ENCODE measurements around the gene PDLIM7. TPM values are rescaled to one million over a fixed set of nuclear protein-coding genes. Genes with fewer than 3 reads are reported as not detected.
A peak's percentile ranks its signal among the peaks of the same experiment; 100 is the strongest.

The PDLIM7 gene
- total and polyA plus RNA-seq, 2 of the 4 experiments (the other 2 are of a cell fraction): 70.4 to 534 TPM

GRCh38 chr5:177542816-177543465, 45.5 kb upstream of the PDLIM7 start:
- no peak for ATAC-seq (ENCODE audit: low read depth)
- Histone ChIP-seq H3K18ac (ENCODE audit: low read depth, low read length) (no peak overlapping the region; the same call in 1 of the 2 replicates), H2AFZ (replicated peaks; ENCODE audit: low read length, poor library complexity) (no peak overlapping the region), H3K4me1 (ENCODE audit: control insufficient read depth, insufficient read depth, low read length) (peaks cover 29% of the 10 kb centered on the region), H4K20me1 (ENCODE audit: insufficient read depth, low read length) (peaks cover 44% of the 10 kb centered on the region), H4K5ac (ENCODE audit: low read depth, low read length) (no peak overlapping the region), H2BK120ac (ENCODE audit: low read depth, low read length) (no peak overlapping the region), H3K9ac (ENCODE audit: low read depth, low read length) (no peak overlapping the region), H3K23ac (ENCODE audit: low read depth, low read length) (peak overlapping the region; percentile 19; the same call in 1 of the 2 replicates), H3K9me1 (ENCODE audit: insufficient read depth, low read length) (peaks cover 30% of the 10 kb centered on the region), H2BK5ac (ENCODE audit: low read depth, low read length, poor library complexity, severe bottlenecking) (peak overlapping the region; percentile 15), H3K9me3 (ENCODE audit: control insufficient read depth, insufficient read depth, low read length) (no peaks in the 10 kb centered on the region), H3K4me2 (ENCODE audit: low read depth, low read length) (no peak overlapping the region), H4K8ac (ENCODE audit: low read depth in 2 of 2, low read length in 2 of 2) (peak overlapping the region in 1 of 2 experiments; percentile 25; a peak in 1 of 4 replicates), H3K79me1 (ENCODE audit: low read depth in 1 of 2, low read length in 2 of 2) (peaks cover 41 to 73% of the 10 kb centered on the region in 2 experiments), H2BK15ac (ENCODE audit: low read depth, low read length) (no peak overlapping the region), H2BK20ac (ENCODE audit: low read depth, low read length) (no peak overlapping the region), H3K27ac (ENCODE audit: insufficient read depth, low read length) (no peak overlapping the region), H3K4me3 (ENCODE audit: insufficient read depth, low read depth, low read length) (no peak overlapping the region), H3K36me3 (ENCODE audit: control insufficient read depth, insufficient read depth, low read length) (peaks cover 9% of the 10 kb centered on the region), H3K4ac (ENCODE audit: low read depth, low read length) (no peak overlapping the region), H2AK5ac (ENCODE audit: low read depth, low read length) (peak overlapping the region; percentile 46; the same call in 1 of the 2 replicates), H2AK9ac (replicated peaks; ENCODE audit: low read depth, low read length, poor library complexity) (no peak overlapping the region), H3K14ac (replicated peaks; ENCODE audit: low read depth, low read length) (no peak overlapping the region; the same call in 1 of the 2 replicates), H3K56ac (ENCODE audit: extremely low read depth, insufficient read depth, low read length) (no peak overlapping the region), H4K91ac (ENCODE audit: insufficient read depth, low read depth, low read length) (no peak overlapping the region), H3K27me3 (ENCODE audit: control insufficient read depth, insufficient read depth, low read length) (no peaks in the 10 kb centered on the region)
- in situ Hi-C loops (cut with MboI; ENCODE audit: low sequenced_read_pairs) (no loop called here), intact Hi-C loops (cut with micrococcal nuclease) (no loop called here), dilution Hi-C loops (cut with HindIII; ENCODE audit: low sequenced_read_pairs, unreplicated experiment) (no loop called here)
- ChIA-PET CTCF (no interaction called here), POLR2A (ENCODE audit: unreplicated experiment) (interaction anchor here (0.6 kb wide), 1 partner anchor 158 kb away, joined by 5 read pairs; no protein-coding TSS in a partner anchor)
- no TSS peak for BruUV-seq (replicated peaks)
- DNase-seq: no peak
- WGBS, 2 experiments (ENCODE audit: extremely low coverage in 2 of 2, insufficient read length in 1 of 2): 86% methylated on average over 1 of the region's 4 CpGs; no CpG with 5 or more reads in 1 of the 2 experiments
- no peak for TF ChIP-seq SMC3 (IDR thresholded peaks at IDR 0.05; ENCODE audit: low read depth, low read length)
- TF ChIP-seq ELK1 (IDR thresholded peaks at IDR 0.05; ENCODE audit: borderline replicate concordance, low read depth, low read length): no peak
- no peak for TF ChIP-seq MAFK (IDR thresholded peaks at IDR 0.05; ENCODE audit: low read depth, low read length)
- TF ChIP-seq, protein P1, sequence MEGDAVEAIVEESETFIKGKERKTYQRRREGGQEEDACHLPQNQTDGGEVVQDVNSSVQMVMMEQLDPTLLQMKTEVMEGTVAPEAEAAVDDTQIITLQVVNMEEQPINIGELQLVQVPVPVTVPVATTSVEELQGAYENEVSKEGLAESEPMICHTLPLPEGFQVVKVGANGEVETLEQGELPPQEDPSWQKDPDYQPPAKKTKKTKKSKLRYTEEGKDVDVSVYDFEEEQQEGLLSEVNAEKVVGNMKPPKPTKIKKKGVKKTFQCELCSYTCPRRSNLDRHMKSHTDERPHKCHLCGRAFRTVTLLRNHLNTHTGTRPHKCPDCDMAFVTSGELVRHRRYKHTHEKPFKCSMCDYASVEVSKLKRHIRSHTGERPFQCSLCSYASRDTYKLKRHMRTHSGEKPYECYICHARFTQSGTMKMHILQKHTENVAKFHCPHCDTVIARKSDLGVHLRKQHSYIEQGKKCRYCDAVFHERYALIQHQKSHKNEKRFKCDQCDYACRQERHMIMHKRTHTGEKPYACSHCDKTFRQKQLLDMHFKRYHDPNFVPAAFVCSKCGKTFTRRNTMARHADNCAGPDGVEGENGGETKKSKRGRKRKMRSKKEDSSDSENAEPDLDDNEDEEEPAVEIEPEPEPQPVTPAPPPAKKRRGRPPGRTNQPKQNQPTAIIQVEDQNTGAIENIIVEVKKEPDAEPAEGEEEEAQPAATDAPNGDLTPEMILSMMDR (conservative IDR thresholded peaks at IDR 0.05; ENCODE audit: low read depth, low read length): no peak
- TF ChIP-seq POLR2A (IDR thresholded peaks at IDR 0.05; ENCODE audit: low read depth, low read length): no peak
- no peak for TF ChIP-seq BHLHE40 (IDR thresholded peaks at IDR 0.05; ENCODE audit: low read depth, low read length)
- TF ChIP-seq, protein P2, sequence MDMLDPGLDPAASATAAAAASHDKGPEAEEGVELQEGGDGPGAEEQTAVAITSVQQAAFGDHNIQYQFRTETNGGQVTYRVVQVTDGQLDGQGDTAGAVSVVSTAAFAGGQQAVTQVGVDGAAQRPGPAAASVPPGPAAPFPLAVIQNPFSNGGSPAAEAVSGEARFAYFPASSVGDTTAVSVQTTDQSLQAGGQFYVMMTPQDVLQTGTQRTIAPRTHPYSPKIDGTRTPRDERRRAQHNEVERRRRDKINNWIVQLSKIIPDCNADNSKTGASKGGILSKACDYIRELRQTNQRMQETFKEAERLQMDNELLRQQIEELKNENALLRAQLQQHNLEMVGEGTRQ (IDR thresholded peaks at IDR 0.05; ENCODE audit: low read depth, low read length): no peak
- TF ChIP-seq MXI1 (IDR thresholded peaks at IDR 0.05; ENCODE audit: borderline replicate concordance, low read depth, low read length): no peak
- no peak for TF ChIP-seq FOS (IDR thresholded peaks at IDR 0.05; ENCODE audit: low read depth, low read length)
- TF ChIP-seq CHD1 (IDR thresholded peaks at IDR 0.05; ENCODE audit: low read depth, low read length): no peak
- TF ChIP-seq RFX5 (IDR thresholded peaks at IDR 0.05; ENCODE audit: low read depth, low read length): no peak
- no peak for TF ChIP-seq CEBPB (IDR thresholded peaks at IDR 0.05; ENCODE audit: low read depth, low read length)
- no peak for TF ChIP-seq MAZ (IDR thresholded peaks at IDR 0.05; ENCODE audit: borderline replicate concordance, low read depth, low read length)
- no peak for TF ChIP-seq RAD21 (IDR thresholded peaks at IDR 0.05; ENCODE audit: low read length)
- TF ChIP-seq RCOR1 (IDR thresholded peaks at IDR 0.05; ENCODE audit: insufficient replicate concordance, low read length): no peak

Measured in IMR-90 (cell line).